GM23338 (cell line): ENCODE measurements around the gene FBXO34. TPM values are rescaled to one million over a fixed set of nuclear protein-coding genes. Genes with fewer than 3 reads are reported as not detected.

ENCODE experiments used
- ATAC-seq: fragments of 200-7000 bp; cut with Tn5 transposase; 3 replicates; pipeline ENCODE4 v1.9.1; 2020
- DNase-seq: peaks from one replicate; pipeline ENCODE4 v3.0.0-alpha.2; 2015; ENCODE audit warnings: low spot score
- H2AFZ ChIP-seq: fragments of 200-600 bp; sonication (generic); 2 replicates; pipeline ENCODE4 v1.8.0; 2016; ENCODE audit warnings: antibody characterized with exemption, mild to moderate bottlenecking, moderate library complexity
- H3F3A ChIP-seq: fragments of 200-600 bp; sonication (generic); replicated peaks from 2 replicates; pipeline ENCODE4 v1.8.0; 2017; ENCODE audit warnings: antibody characterized with exemption, mixed run types, low read depth
- H3K27ac ChIP-seq: fragments of 200-600 bp; sonication (generic); 2 replicates; pipeline ENCODE4 v1.6.1; 2016; ENCODE audit warnings: low read depth
- H3K27me3 ChIP-seq: fragments of 200-600 bp; sonication (generic); 2 replicates; pipeline ENCODE4 v1.8.0; 2016; ENCODE audit warnings: mild to moderate bottlenecking, mixed run types, moderate library complexity; ENCODE audit not compliant: insufficient read depth
- H3K36me3 ChIP-seq: fragments of 200-600 bp; sonication (generic); 2 replicates; pipeline ENCODE4 v1.8.0; 2016; ENCODE audit warnings: mild to moderate bottlenecking; ENCODE audit not compliant: insufficient read depth
- H3K4me1 ChIP-seq: fragments of 200-600 bp; sonication (generic); 2 replicates; pipeline ENCODE4 v1.8.0; 2016; ENCODE audit warnings: mild to moderate bottlenecking, moderate library complexity; ENCODE audit not compliant: insufficient read depth
- H3K4me2 ChIP-seq: fragments of 200-600 bp; sonication (generic); 2 replicates; pipeline ENCODE4 v1.7.1; 2017; ENCODE audit warnings: mixed run types
- H3K4me3 ChIP-seq: fragments of 200-600 bp; sonication (generic); 2 replicates; pipeline ENCODE4 v1.6.1; 2016; ENCODE audit warnings: mixed run types
- H3K79me2 ChIP-seq: fragments of 200-600 bp; sonication (generic); replicated peaks from 2 replicates; pipeline ENCODE4 v1.8.0; 2017; ENCODE audit warnings: mild to moderate bottlenecking; ENCODE audit not compliant: insufficient read depth
- H3K9me2 ChIP-seq: fragments of 200-600 bp; sonication (generic); 2 replicates; pipeline ENCODE4 v1.8.0; 2017; ENCODE audit not compliant: insufficient read depth
- H4K20me1 ChIP-seq: fragments of 200-600 bp; sonication (generic); replicated peaks from 2 replicates; pipeline ENCODE4 v1.8.0; 2017; ENCODE audit warnings: mild to moderate bottlenecking; ENCODE audit not compliant: insufficient read depth
- H3K27ac Mint-ChIP-seq: 2 replicates; pipeline ENCODE4 v1.8.0; 2020; ENCODE audit warnings: inconsistent platforms, mild to moderate bottlenecking, moderate library complexity, mixed read lengths
- H3K27me3 Mint-ChIP-seq: 3 replicates; pipeline ENCODE4 v1.8.0; 2022; ENCODE audit warnings: low read depth, mild to moderate bottlenecking, moderate library complexity, mixed read lengths, inconsistent platforms; ENCODE audit not compliant: insufficient read depth, poor library complexity
- H3K36me3 Mint-ChIP-seq: 3 replicates; pipeline ENCODE4 v1.8.0; 2021; ENCODE audit warnings: low read depth, mild to moderate bottlenecking, inconsistent platforms, moderate library complexity, mixed read lengths
- H3K4me1 Mint-ChIP-seq: 3 replicates; pipeline ENCODE4 v1.8.0; 2020; ENCODE audit warnings: mild to moderate bottlenecking, inconsistent platforms, mixed read lengths
- H3K4me3 Mint-ChIP-seq: 3 replicates; pipeline ENCODE4 v1.8.0; 2021; ENCODE audit warnings: moderate library complexity, mild to moderate bottlenecking, inconsistent platforms, mixed read lengths
- H3K9me3 Mint-ChIP-seq: 3 replicates; pipeline ENCODE4 v1.8.0; 2020; ENCODE audit warnings: moderate library complexity, mild to moderate bottlenecking, inconsistent platforms, mixed read lengths
- CTCF ChIP-seq, 2 experiments: fragments of 200-600 bp in 1 of 2; sonication (generic) in 1 of 2; conservative IDR thresholded peaks; 2 replicates each; pipeline versions ENCODE4 v1.5.1 to v1.6.1; 2016 to 2017; ENCODE audit warnings: antibody characterized with exemption in 2 of 2, low read depth in 2 of 2, mild to moderate bottlenecking in 2 of 2, moderate library complexity in 1 of 2
- ETS1 ChIP-seq: IDR thresholded peaks from 2 replicates; pipeline ENCODE4 v1.6.1; 2016; ENCODE audit warnings: antibody characterized with exemption
- EZH2phosphoT487 ChIP-seq: fragments of 200-600 bp; sonication (generic); IDR thresholded peaks from one replicate; pipeline ENCODE4 v1.8.1; 2018; ENCODE audit warnings: antibody characterized with exemption; ENCODE audit not compliant: unreplicated experiment
- NANOG ChIP-seq: IDR thresholded peaks from 2 replicates; pipeline ENCODE4 v1.6.1; 2016; ENCODE audit warnings: antibody characterized with exemption, borderline replicate concordance
- REST ChIP-seq: IDR thresholded peaks from one replicate; pipeline ENCODE4 v1.6.1; 2018; ENCODE audit warnings: antibody characterized with exemption; ENCODE audit not compliant: unreplicated experiment
- STAT1 ChIP-seq: IDR thresholded peaks from one replicate; pipeline ENCODE4 v1.6.1; 2016; ENCODE audit warnings: antibody characterized with exemption; ENCODE audit not compliant: unreplicated experiment
- ZNF331 ChIP-seq: fragments of 250-450 bp; sonication (Bioruptor Pico); IDR thresholded peaks from 2 replicates; pipeline ENCODE4 v1.5.0; 2020; ENCODE audit warnings: low read depth, mild to moderate bottlenecking, moderate library complexity
- ZNF462 ChIP-seq: fragments of 250-450 bp; sonication (Bioruptor Pico); IDR thresholded peaks from 2 replicates; pipeline ENCODE4 v1.5.0; 2020; ENCODE audit warnings: mild to moderate bottlenecking, moderate library complexity
- polyA plus RNA-seq: library from polyadenylated mRNA; unstranded; fragments of >200 nt; fragmentation: Nextera tagmentation; extraction: Ambion mirVana; gene quantifications from 2 replicates; pipeline ENCODE4 v1.2.1, GENCODE V29; 2016
- total RNA-seq: library from RNA; depleted of rRNA; stranded (reverse); fragments of >200 nt; shearing (Covaris generic); gene quantifications from 2 replicates; pipeline ENCODE4 v1.2.3, GENCODE V29; 2014

The FBXO34 gene
- total and polyA plus RNA-seq, 2 experiments from 2014 or later = 9.4 to 13.4 TPM

- no peak for ATAC-seq
- H3K27ac Mint-ChIP-seq = no peak overlapping the region
These were observed 16.6 kb upstream of the FBXO34 start for GRCh38 chr14:55254581-55254980.

More at GRCh38 chr14:55254581-55254980, 16.6 kb upstream of the FBXO34 start:
- H3K27ac ChIP-seq = no peak overlapping the region
- Mint-ChIP-seq H3K4me1 (peaks cover 3% of the 10 kb centered on the region; the same call in 2 of the 3 replicates), H3K4me3 (no peak overlapping the region), H3K9me3 (no peaks in the 10 kb centered on the region), H3K36me3 (no peaks in the 10 kb centered on the region), H3K27me3 (no peaks in the 10 kb centered on the region)
- no peaks in the 10 kb centered on the region for H3K36me3 ChIP-seq
- no peaks in the 10 kb centered on the region for H3K9me2 ChIP-seq
- H3K4me1 ChIP-seq = no peaks in the 10 kb centered on the region
- no peaks in the 10 kb centered on the region for H3K79me2 ChIP-seq
- TF ChIP-seq CTCF (conservative IDR thresholded peaks at IDR 0.05; ENCODE audit: low read depth in 2 of 2) (no peak), ZNF462 (CRISPR knock-in tag) (no peak), STAT1 (no peak), ZNF331 (no peak), EZH2phosphoT487 (no peak), REST (no peak), ETS1 (no peak), NANOG (no peak)
- no peak overlapping the region for H3K4me3 ChIP-seq
- no peaks in the 10 kb centered on the region for H3K27me3 ChIP-seq
- peak overlapping the region; percentile 66; the same call in 1 of the 2 replicates for H2AFZ ChIP-seq
- H4K20me1 ChIP-seq = no peaks in the 10 kb centered on the region; the same call in 1 of the 2 replicates
- DNase-seq = no peak
- no peak overlapping the region for H3K4me2 ChIP-seq
- no peaks in the 10 kb centered on the region for H3F3A ChIP-seq
